Hepatocyte (in vitro differentiated cells): Measurements from ENCODE around the gene SEMA4A. TPM values are rescaled to one million over a fixed set of nuclear protein-coding genes. Genes with fewer than 3 reads are reported as not detected.
"Not testable (repeated sequence)": the region's sequence is repeated elsewhere in the genome, so short reads cannot be mapped to it uniquely, and the experiment has no call there.

Experiments
- DNase-seq: peaks from one replicate; pipeline ENCODE4 v3.0.0-alpha.2; 2016; ENCODE audit warnings: low spot score
- H2AFZ ChIP-seq: fragments of 200-600 bp; sonication (generic); 2 replicates; pipeline ENCODE4 v1.6.0; 2016; ENCODE audit warnings: antibody characterized with exemption, mild to moderate bottlenecking
- H3K27ac ChIP-seq: fragments of 200-600 bp; sonication (generic); 2 replicates; pipeline ENCODE4 v1.5.1; 2016; ENCODE audit warnings: mild to moderate bottlenecking
- H3K27me3 ChIP-seq: fragments of 200-600 bp; sonication (generic); 2 replicates; pipeline ENCODE4 v1.6.1; 2016
- H3K36me3 ChIP-seq: fragments of 200-600 bp; sonication (generic); replicated peaks from 2 replicates; pipeline ENCODE4 v1.5.1; 2016; ENCODE audit warnings: low read depth; ENCODE audit not compliant: insufficient read depth
- H3K4me1 ChIP-seq: fragments of 200-600 bp; sonication (generic); 2 replicates; pipeline ENCODE4 v1.5.1; 2016; ENCODE audit warnings: mild to moderate bottlenecking, moderate library complexity; ENCODE audit not compliant: insufficient read depth
- H3K4me2 ChIP-seq: fragments of 200-600 bp; sonication (generic); 2 replicates; pipeline ENCODE4 v1.6.0; 2016
- H3K4me3 ChIP-seq: fragments of 200-600 bp; sonication (generic); 2 replicates; pipeline ENCODE4 v1.5.1; 2016; ENCODE audit warnings: mild to moderate bottlenecking
- H3K79me2 ChIP-seq: fragments of 200-600 bp; sonication (generic); 2 replicates; pipeline ENCODE4 v1.6.0; 2017; ENCODE audit warnings: mild to moderate bottlenecking
- H3K9me2 ChIP-seq: fragments of 200-600 bp; sonication (generic); replicated peaks from 2 replicates; pipeline ENCODE4 v1.6.0; 2017; ENCODE audit warnings: mild to moderate bottlenecking; ENCODE audit not compliant: insufficient read depth
- H3K9me3 ChIP-seq: fragments of 200-600 bp; sonication (generic); 2 replicates; pipeline ENCODE4 v1.5.1; 2016; ENCODE audit warnings: low read depth, mild to moderate bottlenecking
- H4K20me1 ChIP-seq: fragments of 200-600 bp; sonication (generic); 2 replicates; pipeline ENCODE4 v1.6.0; 2016; ENCODE audit warnings: mild to moderate bottlenecking; ENCODE audit not compliant: insufficient read depth, poor library complexity, severe bottlenecking
- CTCF ChIP-seq: fragments of 200-600 bp; sonication (generic); IDR thresholded peaks from 2 replicates; pipeline ENCODE4 v1.5.1; 2016; ENCODE audit warnings: antibody characterized with exemption, mild to moderate bottlenecking; ENCODE audit not compliant: poor library complexity
- EZH2 ChIP-seq: fragments of 200-600 bp; sonication (generic); IDR thresholded peaks from 2 replicates; pipeline ENCODE4 v1.6.1; 2016; ENCODE audit warnings: antibody characterized with exemption, mild to moderate bottlenecking, borderline replicate concordance
- EZH2phosphoT487 ChIP-seq: fragments of 200-600 bp; sonication (generic); IDR thresholded peaks from one replicate; pipeline ENCODE4 v1.6.1; 2018; ENCODE audit warnings: antibody characterized with exemption, mild to moderate bottlenecking, low read depth, moderate library complexity; ENCODE audit not compliant: unreplicated experiment, severe bottlenecking
- WGBS: methylation state at CpG from one replicate; pipeline ENCODE4 v1.1.6; 2016; ENCODE audit warnings: low lambda C conversion rate; ENCODE audit errors: missing lambda C conversion rate; 5-methylcytosine and 5-hydroxymethylcytosine counted together
- polyA plus RNA-seq: library from polyadenylated mRNA; unstranded; fragments of >200 nt; fragmentation: Nextera tagmentation; extraction: Ambion mirVana; gene quantifications from 2 replicates; pipeline ENCODE4 v1.2.1, GENCODE V29; 2016
- total RNA-seq: library from RNA; depleted of rRNA; stranded (reverse); fragments of >200 nt; gene quantifications from 2 replicates; pipeline ENCODE4 v1.2.3, GENCODE V29; 2014

The SEMA4A gene
- total and polyA plus RNA-seq, 2 experiments from 2014 or later = 1.3 to 2.1 TPM

GRCh38 chr1:156123356-156124196 is 29.8 kb upstream of the SEMA4A start:
- 43% methylated on average over 13 of the region's 14 CpGs for WGBS

GRCh38 chr1:156124557-156125483 is 28.6 kb upstream of the SEMA4A start:
- DNase-seq = no peak
- TF ChIP-seq CTCF (no peak), EZH2 (no peak), EZH2phosphoT487 (no peak)
- no peaks in the 10 kb centered on the region for H3K9me3 ChIP-seq
- H3K36me3 ChIP-seq = no peaks in the 10 kb centered on the region
- no peaks in the 10 kb centered on the region for H3K9me2 ChIP-seq
- no peak overlapping the region for H2AFZ ChIP-seq
- peak overlapping the region; percentile 98 for H3K27ac ChIP-seq
- peak overlapping the region; percentile 69 for H3K4me2 ChIP-seq
- peaks cover 99% of the 10 kb centered on the region for H3K4me1 ChIP-seq
- H3K27me3 ChIP-seq = no peaks in the 10 kb centered on the region
- WGBS = 87% methylated on average over 17 of the region's 17 CpGs
- H4K20me1 ChIP-seq = peaks cover 17% of the 10 kb centered on the region
- peaks cover 85% of the 10 kb centered on the region for H3K79me2 ChIP-seq
- H3K4me3 ChIP-seq = no peak overlapping the region

More at GRCh38 chr1:156123356-156124196, 29.8 kb upstream of the SEMA4A start:
- peak; percentile 26 for TF ChIP-seq CTCF
- TF ChIP-seq EZH2phosphoT487 = no peak
- TF ChIP-seq EZH2 = no peak
- no peaks in the 10 kb centered on the region for H3K27me3 ChIP-seq
- no peak overlapping the region for H2AFZ ChIP-seq
- peak overlapping the region; percentile 69 for H3K4me2 ChIP-seq
- peaks cover 99% of the 10 kb centered on the region for H3K4me1 ChIP-seq
- H3K9me2 ChIP-seq = no peaks in the 10 kb centered on the region
- H3K4me3 ChIP-seq = no peak overlapping the region
- peak overlapping the region; percentile 98 for H3K27ac ChIP-seq
- H3K36me3 ChIP-seq = no peaks in the 10 kb centered on the region
- no peaks in the 10 kb centered on the region for H3K9me3 ChIP-seq
- H4K20me1 ChIP-seq = peaks cover 28% of the 10 kb centered on the region
- DNase-seq = peak; percentile 96
- H3K79me2 ChIP-seq = peaks cover 94% of the 10 kb centered on the region

GRCh38 chr1:156125544-156125943 is 27.8 kb upstream of the SEMA4A start:
- H3K9me2 ChIP-seq, DNase-seq, H3K36me3 ChIP-seq, H3K27me3 ChIP-seq, H3K4me3 ChIP-seq, H3K9me3 ChIP-seq, H2AFZ ChIP-seq: not testable (repeated sequence)
- peaks cover 79% of the 10 kb centered on the region for H3K79me2 ChIP-seq
- peak overlapping the region; percentile 98 for H3K27ac ChIP-seq
- H3K4me1 ChIP-seq = peaks cover 94% of the 10 kb centered on the region
- peak overlapping the region; percentile 69 for H3K4me2 ChIP-seq
- peaks cover 11% of the 10 kb centered on the region for H4K20me1 ChIP-seq
- WGBS = 94% methylated on average over 10 of the region's 10 CpGs
